ENCODE data around the gene CCT4. TPM values are rescaled to one million over a fixed set of nuclear protein-coding genes. Genes with fewer than 3 reads are reported as not detected.
A peak's percentile ranks its signal among the peaks of the same experiment; 100 is the strongest.
"Not testable (repeated sequence)": the region's sequence is repeated elsewhere in the genome, so short reads cannot be mapped to it uniquely, and the experiment has no call there.

CCT4 gene
- total RNA-seq, 1 donor from 2014 or later = 160 TPM

DNA sequence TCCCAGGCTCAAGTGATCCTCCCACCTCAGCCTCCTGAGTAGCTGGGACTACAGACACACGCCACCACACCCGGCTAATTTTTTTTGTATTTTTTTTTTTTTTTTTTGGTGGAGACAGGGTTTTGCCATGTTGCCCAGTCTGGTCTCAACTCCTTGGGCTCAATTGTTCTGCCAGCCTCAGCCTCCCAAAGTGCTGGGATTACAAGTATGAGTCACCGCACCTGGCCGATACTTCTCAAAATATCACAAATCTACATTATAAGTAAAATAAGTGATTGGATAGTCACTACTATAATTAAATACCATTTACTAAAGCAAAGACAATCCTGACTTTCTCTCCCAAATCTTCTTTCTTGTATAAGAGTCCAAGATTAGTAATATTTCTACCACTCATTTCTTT, 9.1 kb downstream of the CCT4 start:
- not testable (repeated sequence) for DNase-seq

DNA sequence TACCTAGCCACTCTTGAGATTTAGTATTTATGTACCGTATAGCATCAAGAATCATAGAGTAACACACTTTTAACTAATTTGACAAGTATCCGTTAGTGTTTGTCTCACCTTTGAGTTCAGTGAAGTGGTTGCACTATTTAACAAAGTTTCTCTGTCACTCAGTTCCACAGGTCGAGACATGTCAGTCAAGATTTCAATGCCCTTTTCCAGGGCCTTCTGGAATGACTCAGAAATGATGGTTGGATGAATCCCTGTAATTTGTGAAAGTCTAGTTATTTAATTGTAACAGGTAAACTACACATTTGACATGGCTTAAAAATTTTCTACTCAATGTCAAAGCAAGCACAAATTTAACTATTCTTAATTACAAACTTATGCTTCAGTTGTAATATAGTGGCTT, 9.7 kb downstream of the CCT4 start:
- DNase-seq = no peak

GRCh38 chr2:61877571-61878245, 10.7 kb downstream of the CCT4 start:
- no peak for DNase-seq

- no peak for DNase-seq
These were observed 12.1 kb downstream of the CCT4 start for GRCh38 chr2:61876400-61876799.

DNA sequence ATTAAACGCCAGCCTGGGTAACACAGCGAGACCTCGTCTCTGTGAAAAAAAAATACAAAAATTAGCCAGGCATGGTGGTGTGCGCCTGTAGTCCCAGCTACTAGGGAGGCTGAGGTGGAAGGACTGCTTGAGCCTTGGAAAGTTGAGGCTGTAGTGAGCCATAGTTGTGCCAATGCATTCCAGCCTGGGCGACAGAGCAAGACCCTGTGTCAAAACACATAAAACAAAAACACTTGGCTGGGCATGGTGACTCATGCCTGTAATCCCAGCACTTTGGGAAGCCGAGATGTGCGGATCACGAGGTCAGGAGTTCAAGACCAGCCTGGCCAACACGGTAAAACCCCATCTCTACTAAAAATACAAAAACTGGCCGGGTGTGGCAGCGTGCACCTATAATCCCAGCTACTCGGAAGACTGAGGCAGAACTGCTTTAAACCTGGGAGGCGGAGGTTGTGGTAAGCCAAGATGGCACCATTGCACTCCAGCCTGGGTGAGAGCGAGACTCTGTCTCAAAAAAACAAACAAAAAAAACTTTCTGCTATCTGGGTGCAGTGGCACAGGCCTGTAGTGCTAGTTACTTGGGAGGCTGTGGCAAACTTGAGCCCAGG, 21.9 kb downstream of the CCT4 start:
- not testable (repeated sequence) for DNase-seq

DNA sequence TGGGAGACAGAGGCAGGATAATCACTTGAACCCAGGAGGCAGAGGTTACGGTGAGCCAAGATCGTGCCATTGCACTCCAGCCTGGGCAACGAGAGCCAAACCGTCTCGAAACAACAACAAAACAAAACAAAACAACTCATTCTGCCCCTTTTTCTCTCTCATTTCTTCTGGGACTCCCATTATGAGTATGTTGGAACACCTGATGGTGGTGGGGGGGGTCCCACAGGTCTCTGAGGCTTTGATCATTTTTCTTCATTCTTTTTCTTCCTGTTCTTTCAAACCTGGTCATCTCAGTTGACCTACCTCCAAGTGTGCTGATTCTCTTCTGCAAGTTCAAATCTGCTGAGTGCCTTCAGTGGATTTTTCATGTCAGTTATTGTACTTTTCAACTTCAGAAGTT, 26.4 kb downstream of the CCT4 start:
- DNase-seq = no peak

DNA sequence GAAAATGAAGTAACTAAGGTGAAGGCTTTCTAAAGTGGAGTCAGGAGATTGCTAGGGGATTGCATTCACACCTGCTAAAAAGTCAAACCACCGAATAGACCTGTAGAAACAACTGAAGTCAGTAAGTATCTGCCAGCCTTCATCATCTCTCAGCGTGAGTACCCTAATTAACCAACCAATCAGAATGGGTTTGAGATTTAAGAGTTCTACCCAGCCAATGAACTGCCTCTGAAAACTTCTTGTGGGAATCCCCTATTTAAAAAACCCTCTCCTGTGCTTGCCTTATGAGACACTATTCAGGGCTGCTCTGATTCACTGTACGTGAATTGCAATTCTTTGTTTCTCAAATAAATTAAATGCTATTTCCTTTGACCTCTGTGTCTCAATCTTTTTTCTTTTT, 31.2 kb downstream of the CCT4 start:
- DNase-seq = no peak

DNA sequence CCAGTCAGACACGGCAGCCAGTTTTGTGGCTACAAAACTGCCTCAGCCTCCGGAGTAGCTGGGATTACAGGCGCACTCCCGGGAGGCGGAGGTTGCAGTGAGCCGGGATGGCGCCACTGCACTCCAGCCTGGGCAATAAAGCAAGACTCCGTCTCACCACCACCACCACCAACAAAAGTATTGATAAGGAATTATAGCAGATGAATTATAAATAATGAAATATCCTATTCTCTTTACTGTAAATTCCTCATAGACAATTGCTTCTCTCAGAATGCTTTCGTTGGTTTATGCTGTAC, 33.2 kb downstream of the CCT4 start:
- no peak for DNase-seq

GRCh38 chr2:61854564-61855317, 33.7 kb downstream of the CCT4 start:
- DNase-seq = peak; percentile 98

DNA sequence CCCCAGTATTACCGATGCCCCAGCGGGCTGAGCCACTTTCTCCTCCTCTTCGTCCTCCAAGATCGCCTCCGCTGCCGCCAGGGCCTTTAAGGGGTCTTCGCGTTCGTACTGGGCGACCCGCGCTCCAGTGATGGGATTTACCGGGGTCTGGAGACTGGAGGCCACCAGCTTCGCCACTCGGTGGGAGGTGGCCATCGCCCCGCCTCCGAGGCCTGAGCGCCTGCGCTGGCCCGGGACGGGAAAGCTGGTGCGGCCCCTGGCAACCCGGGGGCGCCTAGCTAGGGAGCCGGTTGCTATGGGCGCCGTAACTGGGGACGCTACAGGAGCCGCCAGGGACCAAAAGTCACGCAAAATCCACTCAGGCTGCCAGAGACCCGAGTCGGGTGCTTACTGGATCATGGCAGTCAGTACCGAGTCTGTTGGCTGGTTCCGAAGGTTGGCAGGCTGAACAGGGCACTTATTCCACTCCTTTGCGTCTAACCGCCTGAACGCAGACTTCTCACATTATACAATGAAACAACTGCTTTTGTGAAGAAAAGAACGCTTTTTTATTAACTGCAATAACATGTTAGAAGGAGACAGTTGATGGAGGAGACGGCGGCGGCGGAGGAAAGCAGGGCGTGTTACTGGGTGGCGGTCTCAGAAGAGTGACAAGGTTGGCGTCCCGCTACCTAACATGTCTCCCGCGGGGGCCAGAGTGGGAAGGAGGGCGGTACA, 34.5 kb downstream of the CCT4 start, which contains the start of gene FAM161A:
Gene FAM161A (minus strand): TSS at position 214 of the 717 bp plus-strand sequence. CDS start 19 bp downstream, at position 195.
- peak; percentile 92 for DNase-seq

DNA sequence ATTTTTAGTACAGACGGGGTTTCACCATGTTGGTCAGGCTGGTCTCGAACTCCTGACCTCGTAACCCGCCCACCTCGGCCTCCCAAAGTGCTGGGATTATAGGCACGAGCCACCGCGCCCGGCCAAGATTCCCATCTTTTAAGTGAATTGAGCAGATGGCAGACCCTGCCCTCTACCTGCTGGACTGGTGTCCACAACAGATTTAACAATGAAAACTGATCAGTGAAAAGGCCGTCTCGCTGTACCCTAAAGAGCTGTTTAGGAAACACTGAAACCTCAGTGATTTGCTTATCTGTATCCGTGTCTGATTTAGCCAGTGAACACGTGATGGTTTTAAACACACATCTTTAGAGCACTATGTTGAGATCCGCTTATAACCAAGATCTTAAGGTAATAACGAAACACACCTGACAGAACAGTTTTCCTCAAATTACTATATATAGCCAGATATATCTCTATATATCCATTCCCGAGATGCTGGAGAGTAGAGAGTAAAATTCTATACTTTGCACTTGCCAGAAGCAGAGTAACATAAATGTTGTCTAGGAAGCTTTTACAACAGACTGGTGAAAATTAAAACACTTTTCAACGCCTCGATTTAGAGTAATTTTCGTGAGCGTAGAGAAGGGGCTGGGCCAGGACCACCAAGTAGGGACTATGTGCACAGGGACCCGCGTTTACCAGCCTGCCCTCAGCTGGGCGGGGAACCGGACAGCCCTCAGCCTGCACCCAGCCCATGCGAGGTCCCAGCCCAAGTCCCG, 35.2 kb downstream of the CCT4 start:
- DNase-seq = peak; percentile 67

- not testable (repeated sequence) for DNase-seq
These were observed 37.2 kb downstream of the CCT4 start for GRCh38 chr2:61851270-61851669.

DNA sequence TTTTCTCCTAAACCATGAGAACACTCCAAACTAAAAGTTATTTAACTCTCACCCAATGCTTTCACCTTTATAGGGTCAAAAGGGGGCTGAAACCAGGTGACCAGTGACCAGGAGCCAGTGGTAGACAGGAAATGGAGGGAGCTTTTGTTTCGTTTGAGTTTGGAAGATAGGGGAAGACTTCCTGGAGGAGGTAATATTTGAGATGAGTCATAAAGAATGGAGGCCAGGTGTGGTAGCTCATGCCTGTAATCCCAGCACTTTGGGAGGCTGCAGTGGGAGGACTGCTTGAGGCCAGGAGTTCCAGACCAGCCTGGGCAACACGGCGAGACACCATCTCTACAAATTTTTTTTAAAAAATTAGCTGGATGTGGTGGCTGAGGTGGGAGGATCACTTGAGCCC, 43.1 kb downstream of the CCT4 start:
- DNase-seq = no peak

- DNase-seq = no peak
These were observed 47.2 kb downstream of the CCT4 start for GRCh38 chr2:61841286-61841685.

- no peak for DNase-seq
These were observed 53.6 kb downstream of the CCT4 start for GRCh38 chr2:61834893-61835292.

DNA sequence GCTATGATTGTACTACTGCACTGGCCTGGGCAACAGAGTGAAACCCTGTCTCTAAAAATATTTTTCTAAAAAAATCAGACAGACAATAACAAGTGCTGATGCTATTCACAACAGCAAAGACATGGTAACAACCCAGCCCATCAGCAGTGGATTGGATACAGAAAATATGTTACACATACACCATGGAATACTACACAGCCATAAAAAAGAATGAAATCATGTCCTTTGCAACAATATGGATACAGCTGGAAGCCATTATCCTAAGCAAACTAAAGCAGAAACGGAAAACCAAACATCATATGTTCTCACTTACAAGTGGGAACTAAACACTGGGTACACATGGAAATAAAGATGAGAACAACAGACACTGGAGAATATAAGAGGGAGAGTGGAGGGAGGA, 54.5 kb downstream of the CCT4 start:
- DNase-seq = no peak

DNA sequence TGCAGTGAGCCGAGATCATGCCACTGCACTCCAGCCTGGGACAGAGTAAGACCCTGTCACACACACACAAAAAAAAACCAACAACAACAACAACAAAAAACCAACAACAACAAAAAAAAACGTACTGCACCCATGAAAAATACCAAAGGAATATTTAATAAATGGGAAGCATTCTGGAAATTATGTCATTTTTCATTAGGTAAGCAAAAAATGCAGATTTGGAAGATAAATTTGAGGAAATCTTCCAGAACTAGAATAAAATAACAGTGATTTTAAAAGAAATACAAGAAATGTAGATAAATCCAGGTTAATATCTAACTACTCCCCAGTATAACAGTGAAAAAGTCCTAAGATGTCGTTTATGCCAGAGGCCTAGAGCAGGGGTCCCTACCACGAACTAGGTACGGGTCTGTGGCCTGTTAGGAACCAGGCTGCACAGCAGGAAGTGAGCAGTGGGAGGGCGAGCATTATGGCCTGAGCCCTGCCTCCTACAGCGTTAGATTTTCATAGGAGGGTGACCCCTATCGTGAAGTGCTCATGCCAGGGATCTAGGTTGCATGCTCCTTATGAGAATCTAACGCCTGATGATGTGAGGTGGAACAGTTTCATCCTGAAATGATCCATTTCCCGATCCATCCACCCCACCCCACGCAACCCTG, 56.1 kb downstream of the CCT4 start:
- no peak for DNase-seq

GRCh38 chr2:61822255-61822654, 66.2 kb downstream of the CCT4 start:
- no peak for DNase-seq

Measured in dermis blood vessel endothelial cell (primary cell).